ENCODE measurements around the gene TRPC4. TPM values are rescaled to one million over a fixed set of nuclear protein-coding genes. Genes with fewer than 3 reads are reported as not detected.

TRPC4 gene
- total RNA-seq, 2 experiments from 2014 or later: not detected

GRCh38 chr13:37869506-37869755, 141 bp downstream of the TRPC4 start:
- Histone ChIP-seq H3K27me3 (ENCODE audit: control insufficient read depth in 1 of 2, insufficient read depth in 2 of 2, low read length in 2 of 2) (peaks cover 21 to 23% of the 10 kb centered on the region in 2 experiments), H3K36me3 (ENCODE audit: insufficient read depth, low read length) (no peaks in the 10 kb centered on the region), H3K9me3 (ENCODE audit: control insufficient read depth in 1 of 2, insufficient read depth in 1 of 2, low read length in 2 of 2) (peaks cover 0 to 20% of the 10 kb centered on the region in 2 experiments), H3K4me3 (ENCODE audit: low read length) (no peak overlapping the region), H3K27ac (ENCODE audit: low read depth in 1 of 2, low read length in 2 of 2) (no peak overlapping the region), H3K4me1 (ENCODE audit: insufficient read depth, low read length) (no peaks in the 10 kb centered on the region)
- Mint-ChIP-seq H3K36me3 (ENCODE audit: low read depth) (no peaks in the 10 kb centered on the region), H3K4me3 (no peak overlapping the region), H3K27me3 (peaks cover 31% of the 10 kb centered on the region), H3K4me1 (ENCODE audit: low read depth) (no peaks in the 10 kb centered on the region), H3K9me3 (no peaks in the 10 kb centered on the region), H3K27ac (no peak overlapping the region)
- intact Hi-C loops (cut with DNase I, micrococcal nuclease): no loop called here
- ATAC-seq (ENCODE audit: poor library complexity) (no peak), DNase-seq (no peak)
- ChIA-PET CTCF (no interaction called here), POLR2A (no interaction called here)
- no peak for TF ChIP-seq CTCF (IDR thresholded peaks at IDR 0.05)

- CTCF ChIA-PET: no interaction called here
- ATAC-seq (ENCODE audit: poor library complexity) (no peak), DNase-seq (no peak)
- no peaks in the 10 kb centered on the region for H3K4me1 Mint-ChIP-seq (ENCODE audit: low read depth)
- Histone ChIP-seq H3K27ac (ENCODE audit: low read depth in 1 of 2, low read length in 2 of 2) (no peak overlapping the region), H3K27me3 (ENCODE audit: control insufficient read depth in 1 of 2, insufficient read depth in 2 of 2, low read length in 2 of 2) (peaks cover 21 to 23% of the 10 kb centered on the region in 2 experiments), H3K9me3 (ENCODE audit: control insufficient read depth in 1 of 2, insufficient read depth in 1 of 2, low read length in 2 of 2) (peaks cover 0 to 17% of the 10 kb centered on the region in 2 experiments), H3K4me3 (ENCODE audit: low read length) (no peak overlapping the region), H3K4me1 (ENCODE audit: insufficient read depth, low read length) (no peaks in the 10 kb centered on the region), H3K36me3 (ENCODE audit: insufficient read depth, low read length) (no peaks in the 10 kb centered on the region)
- H3K9me3 Mint-ChIP-seq: no peaks in the 10 kb centered on the region
- no peak overlapping the region for H3K4me3 Mint-ChIP-seq
- TF ChIP-seq CTCF (IDR thresholded peaks at IDR 0.05): no peak
- intact Hi-C loops (cut with DNase I, micrococcal nuclease): no loop called here
- H3K27me3 Mint-ChIP-seq: peaks cover 31% of the 10 kb centered on the region
- H3K36me3 Mint-ChIP-seq (ENCODE audit: low read depth): no peaks in the 10 kb centered on the region
- H3K27ac Mint-ChIP-seq: no peak overlapping the region
- POLR2A ChIA-PET: no interaction called here
Measured at GRCh38 chr13:37868691-37869505, 674 bp downstream of the TRPC4 start.

- H3K27me3 Mint-ChIP-seq: peaks cover 7% of the 10 kb centered on the region
- no peak overlapping the region for H3K27ac Mint-ChIP-seq
- Histone ChIP-seq H3K27ac (ENCODE audit: low read depth in 1 of 2, low read length in 2 of 2) (no peak overlapping the region), H3K9me3 (ENCODE audit: control insufficient read depth in 1 of 2, insufficient read depth in 1 of 2, low read length in 2 of 2) (no peaks in the 10 kb centered on the region), H3K36me3 (ENCODE audit: insufficient read depth, low read length) (no peaks in the 10 kb centered on the region), H3K4me3 (ENCODE audit: low read length) (no peak overlapping the region), H3K4me1 (ENCODE audit: insufficient read depth, low read length) (no peaks in the 10 kb centered on the region), H3K27me3 (ENCODE audit: control insufficient read depth in 1 of 2, insufficient read depth in 2 of 2, low read length in 2 of 2) (peaks cover 3% of the 10 kb centered on the region in 2 experiments)
- ChIA-PET CTCF (no interaction called here), POLR2A (no interaction called here)
- no peak overlapping the region for H3K4me3 Mint-ChIP-seq
- no peaks in the 10 kb centered on the region for H3K4me1 Mint-ChIP-seq (ENCODE audit: low read depth)
- DNase-seq: no peak
- peaks cover 2% of the 10 kb centered on the region for H3K9me3 Mint-ChIP-seq
- no peak for TF ChIP-seq CTCF (IDR thresholded peaks at IDR 0.05)
- H3K36me3 Mint-ChIP-seq (ENCODE audit: low read depth): no peaks in the 10 kb centered on the region
- intact Hi-C loops (cut with DNase I, micrococcal nuclease): no loop called here
- ATAC-seq (ENCODE audit: poor library complexity): no peak
Measured at GRCh38 chr13:37863708-37864107, 5.9 kb downstream of the TRPC4 start.
